ENCODE data around the gene OLFM3.

OLFM3 gene

GRCh38 chr1:101826416-101826815, 170.3 kb downstream of the OLFM3 start:
- no peak for TF ChIP-seq TSHZ2 (CRISPR knock-in tag; IDR thresholded peaks at IDR 0.05)
- TF ChIP-seq, protein P1, sequence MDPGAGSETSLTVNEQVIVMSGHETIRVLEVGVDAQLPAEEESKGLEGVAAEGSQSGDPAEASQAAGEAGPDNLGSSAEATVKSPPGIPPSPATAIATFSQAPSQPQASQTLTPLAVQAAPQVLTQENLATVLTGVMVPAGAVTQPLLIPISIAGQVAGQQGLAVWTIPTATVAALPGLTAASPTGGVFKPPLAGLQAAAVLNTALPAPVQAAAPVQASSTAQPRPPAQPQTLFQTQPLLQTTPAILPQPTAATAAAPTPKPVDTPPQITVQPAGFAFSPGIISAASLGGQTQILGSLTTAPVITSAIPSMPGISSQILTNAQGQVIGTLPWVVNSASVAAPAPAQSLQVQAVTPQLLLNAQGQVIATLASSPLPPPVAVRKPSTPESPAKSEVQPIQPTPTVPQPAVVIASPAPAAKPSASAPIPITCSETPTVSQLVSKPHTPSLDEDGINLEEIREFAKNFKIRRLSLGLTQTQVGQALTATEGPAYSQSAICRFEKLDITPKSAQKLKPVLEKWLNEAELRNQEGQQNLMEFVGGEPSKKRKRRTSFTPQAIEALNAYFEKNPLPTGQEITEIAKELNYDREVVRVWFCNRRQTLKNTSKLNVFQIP (CRISPR knock-in tag; IDR thresholded peaks at IDR 0.05; ENCODE audit: borderline replicate concordance, low read depth) = no peak
- no peak for TF ChIP-seq GLIS3 (CRISPR knock-in tag; IDR thresholded peaks at IDR 0.05)
- no peak for TF ChIP-seq RARB (CRISPR knock-in tag; IDR thresholded peaks at IDR 0.05)
- ATAC-seq = no peak

DNA sequence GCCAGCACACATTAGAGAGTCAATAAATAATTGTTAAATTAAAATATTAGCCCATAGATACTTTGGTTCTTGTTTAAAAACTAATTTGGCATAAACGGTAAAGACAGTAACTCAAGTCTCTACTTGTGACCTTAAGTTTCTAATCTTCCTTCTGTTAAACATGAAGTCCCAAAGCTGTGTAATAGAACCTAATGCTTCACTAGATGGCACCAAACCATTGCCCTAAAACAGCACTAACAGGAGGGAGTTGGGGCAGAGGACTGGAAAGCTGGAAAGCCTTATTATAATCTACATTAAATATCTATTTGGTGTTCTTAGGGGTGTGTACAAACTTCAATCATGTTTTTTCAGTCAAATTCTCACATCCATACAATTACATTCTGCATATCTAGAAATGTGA, 176.7 kb downstream of the OLFM3 start:
- ATAC-seq = peak; percentile 86
- TF ChIP-seq ZNF8 (CRISPR knock-in tag; IDR thresholded peaks at IDR 0.05) (no peak), TCF4 (CRISPR knock-in tag; IDR thresholded peaks at IDR 0.05; ENCODE audit: borderline replicate concordance) (no peak), BACH2 (CRISPR knock-in tag; IDR thresholded peaks at IDR 0.05; ENCODE audit: borderline replicate concordance) (no peak), GLIS3 (CRISPR knock-in tag; IDR thresholded peaks at IDR 0.05) (no peak), CSRNP3 (CRISPR knock-in tag; IDR thresholded peaks at IDR 0.05) (no peak), RARB (CRISPR knock-in tag; IDR thresholded peaks at IDR 0.05) (no peak), ISL1 (CRISPR knock-in tag; IDR thresholded peaks at IDR 0.05) (no peak), ZNF70 (CRISPR knock-in tag; IDR thresholded peaks at IDR 0.05) (no peak), CREB5 (CRISPR knock-in tag; IDR thresholded peaks at IDR 0.05; ENCODE audit: low read depth) (no peak), CSDC2 (CRISPR knock-in tag; IDR thresholded peaks at IDR 0.05) (no peak), ZFP3 (CRISPR knock-in tag; IDR thresholded peaks at IDR 0.05) (no peak), ZFP30 (CRISPR knock-in tag; IDR thresholded peaks at IDR 0.05) (no peak), OSR1 (CRISPR knock-in tag; IDR thresholded peaks at IDR 0.05) (no peak), ZNF565 (CRISPR knock-in tag; conservative IDR thresholded peaks at IDR 0.05; ENCODE audit: low read depth) (no peak), TSHZ2 (CRISPR knock-in tag; IDR thresholded peaks at IDR 0.05) (no peak), PPARA (CRISPR knock-in tag; IDR thresholded peaks at IDR 0.05; ENCODE audit: borderline replicate concordance) (no peak), ESRRG (CRISPR knock-in tag; IDR thresholded peaks at IDR 0.05) (no peak)
- TF ChIP-seq, protein P1 (CRISPR knock-in tag; IDR thresholded peaks at IDR 0.05; ENCODE audit: borderline replicate concordance, low read depth) = no peak

DNA sequence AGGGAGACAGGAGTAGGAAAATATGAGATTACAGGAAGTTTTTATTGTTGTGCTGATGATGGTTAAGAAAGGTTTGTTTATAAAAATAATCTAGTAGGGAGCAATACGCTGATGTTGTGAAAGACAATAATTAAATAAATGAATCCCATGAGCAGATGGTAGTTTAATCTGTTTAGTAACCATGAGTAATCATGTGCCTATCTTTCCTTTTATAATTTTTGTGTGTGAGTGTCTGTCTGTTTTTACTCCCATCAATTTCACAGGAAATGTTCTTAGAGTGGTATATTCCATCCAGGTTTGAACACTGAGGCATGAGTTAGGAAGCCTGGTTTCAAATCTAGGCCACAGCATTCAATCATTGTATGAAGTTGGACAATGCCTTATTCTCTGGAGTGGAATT, 180.5 kb downstream of the OLFM3 start:
- no peak for ATAC-seq
- TF ChIP-seq TCF4 (CRISPR knock-in tag; IDR thresholded peaks at IDR 0.05; ENCODE audit: borderline replicate concordance) (peak; percentile 44; the same call in 1 of the 2 replicates), SNAI2 (CRISPR knock-in tag; IDR thresholded peaks at IDR 0.05) (no peak), ISL1 (CRISPR knock-in tag; IDR thresholded peaks at IDR 0.05) (peak; percentile 62), GLIS3 (CRISPR knock-in tag; IDR thresholded peaks at IDR 0.05) (no peak), ZNF70 (CRISPR knock-in tag; IDR thresholded peaks at IDR 0.05) (no peak), CREB5 (CRISPR knock-in tag; IDR thresholded peaks at IDR 0.05; ENCODE audit: low read depth) (peak; percentile 48; the same call in 1 of the 2 replicates)
- TF ChIP-seq, protein P1 (CRISPR knock-in tag; IDR thresholded peaks at IDR 0.05; ENCODE audit: borderline replicate concordance, low read depth) = no peak

Measured in SK-N-SH treated with all-trans-retinoic acid at 6 μM for 48 hours (cell line).